PC-3 (cell line): ENCODE measurements around the gene ZNF165.

Experiments used
- CTCF ChIP-seq: fragments of 300-600 bp; sonication (generic); conservative IDR thresholded peaks from 2 replicates; pipeline ENCODE4 v1.5.1; 2017; ENCODE audit warnings: antibody characterized with exemption, low read depth, mild to moderate bottlenecking, low read length
- EZH2 ChIP-seq: fragments of 300-600 bp; sonication (generic); IDR thresholded peaks from one replicate; pipeline ENCODE4 v1.6.1; 2017; ENCODE audit warnings: antibody characterized with exemption, mild to moderate bottlenecking, low read length; ENCODE audit not compliant: unreplicated experiment

GRCh38 chr6:28134015-28134414 is 53.6 kb downstream of the ZNF165 start:
- TF ChIP-seq CTCF (peak; percentile 69), EZH2 (no peak)
